Measurements from ENCODE around the gene TMEM243. TPM values are rescaled to one million over a fixed set of nuclear protein-coding genes. Genes with fewer than 3 reads are reported as not detected.

The TMEM243 gene
- total and polyA plus RNA-seq, 10 of the 15 experiments (the other 5 are each of a cell fraction or from before 2014, with no cell fraction given) = 47.8 to 170 (median 77.9) TPM

GRCh38 chr7:87178320-87178719, 41.2 kb downstream of the TMEM243 start:
- TF ChIP-seq PAX5 (IDR thresholded peaks at IDR 0.05; ENCODE audit: borderline replicate concordance, low read depth, low read length) (no peak), EP300 (IDR thresholded peaks at IDR 0.05; ENCODE audit: borderline replicate concordance in 1 of 2, control insufficient read depth in 1 of 2, low read depth in 2 of 2, low read length in 2 of 2) (no peak), CREB1 (IDR thresholded peaks at IDR 0.05; ENCODE audit: low read depth) (no peak), CHD2 (IDR thresholded peaks at IDR 0.05; ENCODE audit: borderline replicate concordance, low read depth, low read length) (no peak), ZNF217 (IDR thresholded peaks at IDR 0.05) (no peak)
- SMC1A ChIA-PET (ENCODE audit: uncharacterized antibody, unreplicated experiment) = interaction anchor here (1.3 kb wide), 1 partner anchor 34 kb away, joined by 3 read pairs; no protein-coding TSS in a partner anchor
- POLR2A ChIA-PET = no interaction called here
- Histone ChIP-seq H3K4me3 (no peak overlapping the region), H3K36me3 (ENCODE audit: control insufficient read depth in 2 of 2, insufficient read depth in 2 of 2, low read length in 1 of 2) (peaks cover 2 to 51% of the 10 kb centered on the region in 2 experiments), H3K27ac (ENCODE audit: control insufficient read depth, insufficient read depth) (no peak overlapping the region), H3K9me3 (replicated peaks; ENCODE audit: control insufficient read depth, insufficient read depth, low read length) (no peaks in the 10 kb centered on the region), H4K20me1 (ENCODE audit: control insufficient read depth, insufficient read depth) (no peaks in the 10 kb centered on the region), H3K4me1 (ENCODE audit: control insufficient read depth, insufficient read depth, low read length) (no peaks in the 10 kb centered on the region), H3K4me2 (ENCODE audit: control insufficient read depth, insufficient read depth) (no peak overlapping the region), H2AFZ (ENCODE audit: control insufficient read depth, low read depth, low read length) (no peak overlapping the region), H3K27me3 (replicated peaks in 1 of 2; ENCODE audit: control insufficient read depth in 2 of 2, insufficient read depth in 2 of 2, low read length in 1 of 2) (no peaks in the 10 kb centered on the region), H3K9ac (ENCODE audit: control insufficient read depth, insufficient read depth, low read length) (no peak overlapping the region), H3K79me2 (ENCODE audit: control insufficient read depth, insufficient read depth, low read length) (peaks cover 2% of the 10 kb centered on the region)
- intact Hi-C loops (cut with micrococcal nuclease; ENCODE audit: unreplicated experiment) (no loop called here), in situ Hi-C loops (cut with MboI) (no loop called here)
- BruUV-seq (replicated peaks) = no TSS peak
- CTCF ChIA-PET = interaction anchor here (0.9 to 1.2 kb wide), 2 partner anchors 12 to 16 kb away, joined by 3 read pairs; no protein-coding TSS in a partner anchor
- WGBS (ENCODE audit: insufficient coverage, insufficient replicate concordance, low lambda C conversion rate, missing lambda C conversion rate) = 68% methylated on average over 4 of the region's 4 CpGs
- RAD21 ChIA-PET (ENCODE audit: unreplicated experiment) = no interaction called here
- no peak for FAIRE-seq
- no peak for ATAC-seq
- DNase-seq (ENCODE audit: low read depth, low spot score) = no peak

- POLR2A ChIA-PET = interaction anchor here (1.0 to 1.9 kb wide), 3 partner anchors 11 to 25 kb away, joined by 3 to 9 read pairs (median 6); partner anchors contain the start of gene DMTF1
- Histone ChIP-seq H3K4me2 (ENCODE audit: control insufficient read depth, insufficient read depth) (no peak overlapping the region), H3K4me3 (no peak overlapping the region), H3K9ac (ENCODE audit: control insufficient read depth, insufficient read depth, low read length) (no peak overlapping the region), H3K4me1 (ENCODE audit: control insufficient read depth, insufficient read depth, low read length) (no peaks in the 10 kb centered on the region), H3K9me3 (replicated peaks; ENCODE audit: control insufficient read depth, insufficient read depth, low read length) (no peaks in the 10 kb centered on the region), H3K27me3 (replicated peaks in 1 of 2; ENCODE audit: control insufficient read depth in 2 of 2, insufficient read depth in 2 of 2, low read length in 1 of 2) (no peaks in the 10 kb centered on the region), H3K27ac (ENCODE audit: control insufficient read depth, insufficient read depth) (no peak overlapping the region), H3K79me2 (ENCODE audit: control insufficient read depth, insufficient read depth, low read length) (peaks cover 5% of the 10 kb centered on the region), H4K20me1 (ENCODE audit: control insufficient read depth, insufficient read depth) (no peaks in the 10 kb centered on the region), H2AFZ (ENCODE audit: control insufficient read depth, low read depth, low read length) (no peak overlapping the region), H3K36me3 (ENCODE audit: control insufficient read depth in 2 of 2, insufficient read depth in 2 of 2, low read length in 1 of 2) (peaks cover 6 to 44% of the 10 kb centered on the region in 2 experiments)
- in situ Hi-C loops (cut with MboI) = no loop called here
- FAIRE-seq (no peak), DNase-seq (ENCODE audit: low read depth, low spot score) (no peak), ATAC-seq (no peak)
- 83% methylated on average over 1 of the region's 1 CpG for WGBS (ENCODE audit: insufficient coverage, insufficient replicate concordance, low lambda C conversion rate, missing lambda C conversion rate)
- intact Hi-C loops (cut with micrococcal nuclease; ENCODE audit: unreplicated experiment) = no loop called here
- no TSS peak for BruUV-seq (replicated peaks)
- RAD21 ChIA-PET (ENCODE audit: unreplicated experiment) = interaction anchor here (1.1 to 2.6 kb wide), 4 partner anchors 10 to 41 kb away, joined by 3 to 5 read pairs (median 4); no protein-coding TSS in a partner anchor
- CTCF ChIA-PET = interaction anchor here (0.7 to 2.3 kb wide), 4 partner anchors 10 to 63 kb away, joined by 3 to 8 read pairs (median 5); no protein-coding TSS in a partner anchor
- SMC1A ChIA-PET (ENCODE audit: uncharacterized antibody, unreplicated experiment) = interaction anchor here (1.0 to 6.1 kb wide), 13 partner anchors 10 to 63 kb away, joined by 3 to 33 read pairs (median 6); no protein-coding TSS in a partner anchor
- TF ChIP-seq RAD21 (IDR thresholded peaks at IDR 0.05; ENCODE audit: insufficient read depth, low read depth, low read length) (no peak), CUX1 (IDR thresholded peaks at IDR 0.05; ENCODE audit: insufficient replicate concordance, low read depth, low read length) (no peak), SKIL (IDR thresholded peaks at IDR 0.05; ENCODE audit: low read depth, poor library complexity, severe bottlenecking) (no peak), MTA3 (IDR thresholded peaks at IDR 0.05; ENCODE audit: borderline replicate concordance, low read length) (no peak)
Observed at GRCh38 chr7:87173471-87173870, 46.1 kb downstream of the TMEM243 start.

All from GM12878 (cell line).